ENCODE data around the gene ICAM2.

ICAM2 gene

DNA sequence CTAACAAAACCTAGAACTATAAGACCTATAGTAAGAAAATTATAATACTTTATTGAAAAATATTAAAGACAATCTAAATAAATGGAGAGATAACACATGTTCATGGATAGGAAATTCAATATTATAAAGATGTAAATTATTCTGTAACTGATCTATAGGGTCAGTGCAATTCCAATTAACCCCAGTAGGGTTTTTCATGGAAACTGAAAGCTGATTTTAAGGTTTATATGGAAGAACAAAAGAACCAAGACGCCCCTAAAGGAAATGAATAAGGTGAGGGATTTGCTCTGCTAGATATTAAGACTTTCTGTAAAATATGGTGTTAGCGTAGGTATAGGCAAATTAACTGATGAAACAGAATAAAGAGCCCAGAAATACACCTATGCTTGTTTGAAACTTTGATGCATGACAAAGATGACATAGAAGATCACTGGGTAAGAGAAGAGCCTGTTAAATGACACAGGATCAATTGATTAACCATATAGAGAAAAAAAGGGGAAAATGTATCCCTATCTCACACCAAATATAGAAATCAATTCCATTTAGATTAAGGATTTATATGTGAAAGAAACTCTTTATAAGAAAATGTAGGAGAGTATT is 3.0 kb downstream of the ICAM2 start:
- DNase-seq: no peak
- no CpG with 5 or more reads among the region's 2 CpGs for WGBS (ENCODE audit: extremely low coverage, insufficient coverage, insufficient read length)
- Histone ChIP-seq H3K18ac (ENCODE audit: low read length) (no peak overlapping the region), H3K27ac (ENCODE audit: low read depth, low read length) (no peak overlapping the region), H3K14ac (ENCODE audit: low read length) (no peak overlapping the region), H3K4me2 (ENCODE audit: low read length) (no peak overlapping the region), H4K91ac (ENCODE audit: low read depth, low read length) (no peak overlapping the region), H3K4ac (ENCODE audit: low read depth, low read length) (no peak overlapping the region), H2BK5ac (ENCODE audit: low read depth, low read length, poor library complexity) (no peak overlapping the region), H3K9ac (ENCODE audit: low read length) (no peak overlapping the region), H3K79me1 (ENCODE audit: low read length) (no peaks in the 10 kb centered on the region), H2BK120ac (ENCODE audit: insufficient read depth, low read length, poor library complexity) (no peak overlapping the region), H2AK5ac (ENCODE audit: low read length) (no peak overlapping the region), H2AFZ (ENCODE audit: insufficient read depth, low read length, poor library complexity) (no peak overlapping the region), H3K23ac (ENCODE audit: low read length) (no peak overlapping the region), H4K12ac (ENCODE audit: low read depth, low read length) (no peak overlapping the region), H4K8ac (ENCODE audit: low read depth, low read length) (no peak overlapping the region), H2BK12ac (ENCODE audit: low read length) (no peak overlapping the region), H3K36me3 (ENCODE audit: control insufficient read depth in 1 of 2, insufficient read depth in 2 of 2, low read length in 2 of 2) (no peaks in the 10 kb centered on the region), H3K9me3 (ENCODE audit: insufficient read depth, low read depth, low read length) (no peaks in the 10 kb centered on the region), H3K79me2 (ENCODE audit: control insufficient read depth, insufficient read depth, low read length, poor library complexity) (no peaks in the 10 kb centered on the region), H3K4me3 (ENCODE audit: low read depth, low read length) (no peak overlapping the region), H3K27me3 (ENCODE audit: insufficient read depth, low read length) (no peaks in the 10 kb centered on the region), H3K4me1 (ENCODE audit: control insufficient read depth in 1 of 2, insufficient read depth in 2 of 2, low read length in 2 of 2) (no peaks in the 10 kb centered on the region)

DNA sequence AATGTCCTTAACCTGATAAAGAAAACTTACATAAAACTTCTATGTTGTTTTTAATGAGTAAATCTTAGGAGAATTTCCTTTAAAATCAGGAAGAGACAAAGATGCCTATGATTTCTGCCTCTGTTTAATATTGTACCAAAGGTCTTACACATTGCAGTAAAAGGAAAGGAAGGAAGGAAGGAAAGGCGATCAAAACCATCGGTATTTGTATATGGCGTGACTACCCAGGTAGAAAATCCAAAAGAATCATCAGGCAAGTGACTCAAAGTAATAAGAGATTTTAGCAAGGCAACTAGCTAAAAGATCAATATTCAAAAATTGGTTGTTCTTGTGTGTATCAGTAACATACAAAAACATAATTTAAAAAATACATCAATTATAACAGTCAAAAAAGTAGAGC is 3.5 kb downstream of the ICAM2 start:
- H2BK120ac ChIP-seq (ENCODE audit: insufficient read depth, low read length, poor library complexity): no peak overlapping the region
- no peaks in the 10 kb centered on the region for H3K36me3 ChIP-seq (ENCODE audit: control insufficient read depth in 1 of 2, insufficient read depth in 2 of 2, low read length in 2 of 2)
- H4K91ac ChIP-seq (ENCODE audit: low read depth, low read length): no peak overlapping the region
- H3K79me1 ChIP-seq (ENCODE audit: low read length): no peaks in the 10 kb centered on the region
- no peak overlapping the region for H3K18ac ChIP-seq (ENCODE audit: low read length)
- no peak overlapping the region for H3K14ac ChIP-seq (ENCODE audit: low read length)
- DNase-seq: no peak
- H3K4me1 ChIP-seq (ENCODE audit: control insufficient read depth in 1 of 2, insufficient read depth in 2 of 2, low read length in 2 of 2): no peaks in the 10 kb centered on the region
- no peak overlapping the region for H2BK12ac ChIP-seq (ENCODE audit: low read length)
- H3K9me3 ChIP-seq (ENCODE audit: insufficient read depth, low read depth, low read length): no peaks in the 10 kb centered on the region
- no peak overlapping the region for H2AK5ac ChIP-seq (ENCODE audit: low read length)
- no peak overlapping the region for H3K9ac ChIP-seq (ENCODE audit: low read length)
- WGBS (ENCODE audit: extremely low coverage, insufficient coverage, insufficient read length): no CpG with 5 or more reads among the region's 3 CpGs
- no peaks in the 10 kb centered on the region for H3K79me2 ChIP-seq (ENCODE audit: control insufficient read depth, insufficient read depth, low read length, poor library complexity)
- no peak overlapping the region for H2BK5ac ChIP-seq (ENCODE audit: low read depth, low read length, poor library complexity)
- H3K23ac ChIP-seq (ENCODE audit: low read length): no peak overlapping the region
- no peak overlapping the region for H2AFZ ChIP-seq (ENCODE audit: insufficient read depth, low read length, poor library complexity)
- no peak overlapping the region for H4K8ac ChIP-seq (ENCODE audit: low read depth, low read length)
- H3K27me3 ChIP-seq (ENCODE audit: insufficient read depth, low read length): no peaks in the 10 kb centered on the region
- no peak overlapping the region for H3K4ac ChIP-seq (ENCODE audit: low read depth, low read length)
- H3K27ac ChIP-seq (ENCODE audit: low read depth, low read length): no peak overlapping the region
- H3K4me2 ChIP-seq (ENCODE audit: low read length): no peak overlapping the region
- H3K4me3 ChIP-seq (ENCODE audit: low read depth, low read length): no peak overlapping the region
- no peak overlapping the region for H4K12ac ChIP-seq (ENCODE audit: low read depth, low read length)

DNA sequence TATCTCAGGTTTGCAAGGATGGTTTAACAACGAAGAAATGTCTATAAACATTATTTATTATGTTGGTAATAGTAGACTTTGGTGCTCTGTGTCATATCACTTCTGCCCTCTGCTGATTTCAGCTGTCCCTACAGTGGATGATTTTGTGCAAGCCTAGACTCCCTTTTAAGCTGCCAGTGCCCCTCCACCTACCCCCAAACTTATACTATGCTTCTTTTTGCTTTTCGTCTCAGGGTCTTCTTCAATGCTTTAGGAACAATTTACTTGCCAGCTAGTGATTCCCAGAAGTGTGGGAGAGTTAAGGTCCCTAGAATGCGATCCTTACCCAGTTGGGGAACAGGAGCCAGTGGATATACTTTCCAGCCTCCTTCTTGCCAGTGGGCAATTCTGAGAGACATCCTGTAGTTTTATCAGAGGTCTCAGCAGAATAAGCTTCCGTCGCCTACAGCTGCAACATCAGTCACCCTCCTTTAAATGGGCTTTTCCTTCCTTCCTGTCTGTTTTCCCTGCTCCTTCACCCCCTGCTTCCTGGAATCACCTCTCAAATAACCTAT is 4.1 kb downstream of the ICAM2 start:
- Histone ChIP-seq H3K27me3 (ENCODE audit: insufficient read depth, low read length) (no peaks in the 10 kb centered on the region), H2AFZ (ENCODE audit: insufficient read depth, low read length, poor library complexity) (no peak overlapping the region), H3K79me2 (ENCODE audit: control insufficient read depth, insufficient read depth, low read length, poor library complexity) (no peaks in the 10 kb centered on the region), H3K23ac (ENCODE audit: low read length) (no peak overlapping the region), H4K12ac (ENCODE audit: low read depth, low read length) (no peak overlapping the region), H2AK5ac (ENCODE audit: low read length) (no peak overlapping the region), H3K4ac (ENCODE audit: low read depth, low read length) (no peak overlapping the region), H3K4me1 (ENCODE audit: control insufficient read depth in 1 of 2, insufficient read depth in 2 of 2, low read length in 2 of 2) (no peaks in the 10 kb centered on the region), H3K9ac (ENCODE audit: low read length) (no peak overlapping the region), H3K36me3 (ENCODE audit: control insufficient read depth in 1 of 2, insufficient read depth in 2 of 2, low read length in 2 of 2) (no peaks in the 10 kb centered on the region), H3K9me3 (ENCODE audit: insufficient read depth, low read depth, low read length) (no peaks in the 10 kb centered on the region), H3K18ac (ENCODE audit: low read length) (no peak overlapping the region), H2BK12ac (ENCODE audit: low read length) (no peak overlapping the region), H3K27ac (ENCODE audit: low read depth, low read length) (no peak overlapping the region), H4K8ac (ENCODE audit: low read depth, low read length) (no peak overlapping the region), H3K4me2 (ENCODE audit: low read length) (no peak overlapping the region), H3K4me3 (ENCODE audit: low read depth, low read length) (no peak overlapping the region), H2BK5ac (ENCODE audit: low read depth, low read length, poor library complexity) (no peak overlapping the region), H4K91ac (ENCODE audit: low read depth, low read length) (no peak overlapping the region), H3K14ac (ENCODE audit: low read length) (no peak overlapping the region), H2BK120ac (ENCODE audit: insufficient read depth, low read length, poor library complexity) (no peak overlapping the region), H3K79me1 (ENCODE audit: low read length) (no peaks in the 10 kb centered on the region)
- no peak for DNase-seq
- WGBS (ENCODE audit: extremely low coverage, insufficient coverage, insufficient read length): no CpG with 5 or more reads among the region's 5 CpGs

DNA sequence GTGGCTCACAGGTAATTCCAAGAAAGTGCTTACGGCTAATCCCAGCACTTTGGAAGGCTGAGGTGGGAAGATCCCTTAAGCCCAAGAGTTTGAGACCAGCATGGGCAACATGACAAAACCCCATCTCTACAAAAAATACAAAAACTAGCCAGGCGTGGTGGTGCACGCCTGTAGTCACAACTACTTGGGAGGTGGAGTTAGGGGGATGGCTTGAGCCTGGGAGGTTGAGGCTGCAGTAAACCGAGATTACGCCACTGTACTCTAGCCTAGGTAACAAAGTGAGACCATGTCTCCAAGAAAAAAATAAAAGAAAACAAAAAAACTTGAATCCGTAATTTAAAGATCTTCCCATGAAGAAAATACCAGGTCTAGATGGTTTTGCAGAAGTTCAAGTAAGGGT is 5.0 kb downstream of the ICAM2 start:
- Histone ChIP-seq H3K4me3 (ENCODE audit: low read depth, low read length) (no peak overlapping the region), H3K18ac (ENCODE audit: low read length) (no peak overlapping the region), H4K8ac (ENCODE audit: low read depth, low read length) (no peak overlapping the region), H3K27ac (ENCODE audit: low read depth, low read length) (no peak overlapping the region), H3K4me2 (ENCODE audit: low read length) (no peak overlapping the region), H3K27me3 (ENCODE audit: insufficient read depth, low read length) (no peaks in the 10 kb centered on the region), H2AK5ac (ENCODE audit: low read length) (no peak overlapping the region), H3K9ac (ENCODE audit: low read length) (no peak overlapping the region), H2BK120ac (ENCODE audit: insufficient read depth, low read length, poor library complexity) (no peak overlapping the region), H2BK12ac (ENCODE audit: low read length) (no peak overlapping the region), H2BK5ac (ENCODE audit: low read depth, low read length, poor library complexity) (no peak overlapping the region), H3K4ac (ENCODE audit: low read depth, low read length) (no peak overlapping the region), H4K12ac (ENCODE audit: low read depth, low read length) (no peak overlapping the region), H3K9me3 (ENCODE audit: insufficient read depth, low read depth, low read length) (no peaks in the 10 kb centered on the region), H3K4me1 (ENCODE audit: control insufficient read depth in 1 of 2, insufficient read depth in 2 of 2, low read length in 2 of 2) (no peaks in the 10 kb centered on the region), H4K91ac (ENCODE audit: low read depth, low read length) (no peak overlapping the region), H3K36me3 (ENCODE audit: control insufficient read depth in 1 of 2, insufficient read depth in 2 of 2, low read length in 2 of 2) (no peaks in the 10 kb centered on the region), H3K14ac (ENCODE audit: low read length) (no peak overlapping the region), H2AFZ (ENCODE audit: insufficient read depth, low read length, poor library complexity) (no peak overlapping the region), H3K23ac (ENCODE audit: low read length) (no peak overlapping the region), H3K79me1 (ENCODE audit: low read length) (no peaks in the 10 kb centered on the region), H3K79me2 (ENCODE audit: control insufficient read depth, insufficient read depth, low read length, poor library complexity) (no peaks in the 10 kb centered on the region)
- WGBS (ENCODE audit: extremely low coverage, insufficient coverage, insufficient read length): no CpG with 5 or more reads among the region's 6 CpGs
- DNase-seq: no peak

Measured in trophoblast cell (in vitro differentiated cells and primary cell).